Measurements from ENCODE around the gene C9orf85.

GRCh38 chr9:71985297-71985911 is 74.0 kb downstream of the C9orf85 start:
- TF ChIP-seq MXI1 (conservative IDR thresholded peaks at IDR 0.05; ENCODE audit: poor library complexity, severe bottlenecking) (no peak), CTCF (IDR thresholded peaks at IDR 0.05; ENCODE audit: poor library complexity, severe bottlenecking) (peak; percentile 26), POLR2AphosphoS5 (IDR thresholded peaks at IDR 0.05) (no peak), REST (IDR thresholded peaks at IDR 0.05; ENCODE audit: borderline replicate concordance) (no peak), EZH2 (IDR thresholded peaks at IDR 0.05; ENCODE audit: borderline replicate concordance, insufficient read depth, low read length, poor library complexity, severe bottlenecking) (no peak), EP300 (conservative IDR thresholded peaks at IDR 0.05; ENCODE audit: poor library complexity, severe bottlenecking) (no peak), TAF1 (IDR thresholded peaks at IDR 0.05; ENCODE audit: low read depth) (no peak)

Data from neural cell (in vitro differentiated cells).